Hypothalamus (tissue), 51 donors: Measurements from ENCODE around the gene CACNG3.
A peak's percentile ranks its signal among the peaks of the same experiment; 100 is the strongest.
"Not testable (repeated sequence)": the region's sequence is repeated elsewhere in the genome, so short reads cannot be mapped to it uniquely, and the experiment has no call there.

Source experiments
- DNase-seq, 51 donors: peaks; one replicate each; lab custom pipeline; 2025; lab: John Stamatoyannopoulos, UW

Gene CACNG3

GRCh38 chr16:24273508-24274182 lies 17.5 kb downstream of the CACNG3 start:
- no peak for DNase-seq

DNA sequence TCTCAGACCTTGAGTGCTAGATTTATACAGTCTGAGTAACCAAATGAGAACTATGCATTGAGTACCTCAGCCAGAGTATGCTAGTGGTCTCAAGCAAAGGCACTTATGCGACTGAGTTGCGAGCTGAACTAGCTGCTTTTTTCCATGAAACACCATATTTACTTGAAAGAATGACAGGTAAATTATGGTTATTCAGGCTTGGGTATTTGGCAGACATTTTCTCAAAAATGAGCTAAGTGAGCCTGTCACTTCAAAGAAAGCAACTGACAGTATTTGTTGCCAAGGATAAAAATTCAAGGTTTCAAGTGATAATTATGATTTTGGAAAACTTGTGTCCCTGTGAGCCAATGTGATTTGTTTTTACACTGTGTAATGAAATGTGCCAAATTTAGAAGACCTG lies 19.3 kb downstream of the CACNG3 start:
- no peak for DNase-seq

DNA sequence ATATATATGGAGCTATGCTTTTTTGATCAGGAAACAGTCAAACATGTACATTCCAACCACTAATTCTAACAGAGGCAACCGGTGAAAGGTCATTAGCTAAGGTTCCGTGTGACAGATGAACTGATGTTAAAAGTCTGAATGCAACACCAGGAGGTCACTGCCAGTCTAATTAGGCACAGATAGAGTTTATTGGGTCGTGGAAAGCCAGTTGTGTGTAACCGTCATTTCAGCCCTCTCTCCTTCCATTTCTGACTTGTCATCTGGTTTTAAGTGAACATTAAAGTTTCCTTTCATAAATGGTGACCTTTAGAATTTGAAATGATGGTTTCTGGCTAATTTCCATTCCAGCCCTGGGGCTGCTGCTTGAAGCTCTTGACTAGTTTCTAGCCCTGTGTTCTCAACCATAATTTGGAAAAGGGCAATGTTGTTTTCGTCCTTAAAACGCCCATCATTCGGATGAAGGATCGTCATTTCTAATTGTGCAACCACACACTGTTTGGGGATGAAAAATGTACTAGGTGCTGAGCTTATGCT lies 23.9 kb downstream of the CACNG3 start:
- no peak for DNase-seq

DNA sequence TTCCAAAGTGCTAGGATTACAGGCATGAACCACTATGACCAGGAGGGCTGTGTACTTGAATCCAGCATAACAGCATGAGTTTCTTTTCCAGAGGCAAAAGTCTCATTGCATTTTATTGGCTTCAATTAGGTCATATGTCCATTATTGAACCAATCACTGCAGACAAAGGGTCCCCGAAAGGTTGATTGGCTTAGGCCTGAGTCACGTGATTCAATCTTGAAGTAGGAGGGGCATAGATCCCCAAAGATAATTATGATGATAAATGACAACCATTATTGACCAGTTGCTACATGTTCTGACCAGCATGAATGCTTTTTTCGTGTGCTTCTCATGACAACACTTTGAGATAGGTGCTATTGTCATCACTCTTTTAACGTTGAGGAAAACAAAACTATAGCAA lies 25.3 kb downstream of the CACNG3 start:
- no peak for DNase-seq

- no peak for DNase-seq
These were observed 26.0 kb downstream of the CACNG3 start for GRCh38 chr16:24282141-24282540.

DNA sequence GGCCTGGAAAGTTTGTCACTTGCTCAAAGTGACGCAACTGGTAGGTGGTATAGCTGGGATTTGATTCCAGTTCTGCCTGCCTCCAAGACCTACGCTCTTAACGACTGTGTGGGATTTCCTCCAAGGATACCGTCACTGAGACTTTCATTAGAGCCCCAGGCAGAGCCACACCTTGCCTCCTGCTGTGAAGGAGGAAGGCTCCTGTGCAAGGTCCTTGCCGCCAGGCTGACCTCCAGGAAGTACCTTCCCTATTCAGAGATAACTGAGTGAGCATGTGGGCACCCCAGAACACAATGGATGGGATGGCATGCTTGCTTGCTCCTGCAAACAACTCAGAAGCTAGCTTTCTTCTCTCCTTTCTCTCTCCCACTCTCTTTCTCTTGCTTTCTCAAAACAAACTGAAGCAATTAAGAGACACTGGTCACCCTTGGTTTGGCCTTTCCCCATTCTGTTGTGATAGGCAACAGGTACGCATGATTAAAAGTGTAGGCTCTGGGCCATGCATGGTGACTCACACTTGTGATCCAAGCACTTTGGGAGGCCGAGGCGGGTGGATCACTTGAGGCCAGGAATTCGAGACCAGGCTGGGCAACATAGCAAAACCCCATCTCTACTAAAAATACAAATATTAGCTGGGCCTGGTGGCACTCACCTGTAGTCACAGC lies 30.7 kb downstream of the CACNG3 start:
- no peak for DNase-seq

- peak in 1 of 51 donors; percentile 47 for DNase-seq
These were observed 32.4 kb downstream of the CACNG3 start for GRCh38 chr16:24288516-24288915.

- no peak for DNase-seq
These were observed 33.1 kb downstream of the CACNG3 start for GRCh38 chr16:24289166-24289700.

GRCh38 chr16:24291932-24292331 lies 35.8 kb downstream of the CACNG3 start:
- no peak for DNase-seq

- no peak for DNase-seq
These were observed 38.0 kb downstream of the CACNG3 start for GRCh38 chr16:24294131-24294530.

DNA sequence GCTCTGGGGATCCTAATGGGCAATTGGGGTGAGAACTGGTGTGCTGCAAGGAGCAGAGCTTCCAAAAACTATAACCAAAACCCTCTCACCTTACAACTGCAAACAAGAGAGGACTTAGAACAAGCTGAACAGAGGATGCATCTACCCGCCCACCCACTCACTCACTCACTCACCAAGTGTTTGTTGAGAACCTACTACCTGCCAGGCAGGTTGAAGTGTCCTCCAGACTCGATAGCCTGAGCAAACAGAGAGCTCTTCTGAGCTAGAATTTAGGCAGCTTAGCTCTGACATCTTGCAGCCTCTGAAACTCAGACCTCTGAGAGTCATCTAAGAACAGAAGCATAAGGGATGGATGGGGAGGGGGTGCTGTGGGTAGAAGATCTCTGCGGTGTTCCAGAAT lies 41.2 kb downstream of the CACNG3 start:
- no peak for DNase-seq

DNA sequence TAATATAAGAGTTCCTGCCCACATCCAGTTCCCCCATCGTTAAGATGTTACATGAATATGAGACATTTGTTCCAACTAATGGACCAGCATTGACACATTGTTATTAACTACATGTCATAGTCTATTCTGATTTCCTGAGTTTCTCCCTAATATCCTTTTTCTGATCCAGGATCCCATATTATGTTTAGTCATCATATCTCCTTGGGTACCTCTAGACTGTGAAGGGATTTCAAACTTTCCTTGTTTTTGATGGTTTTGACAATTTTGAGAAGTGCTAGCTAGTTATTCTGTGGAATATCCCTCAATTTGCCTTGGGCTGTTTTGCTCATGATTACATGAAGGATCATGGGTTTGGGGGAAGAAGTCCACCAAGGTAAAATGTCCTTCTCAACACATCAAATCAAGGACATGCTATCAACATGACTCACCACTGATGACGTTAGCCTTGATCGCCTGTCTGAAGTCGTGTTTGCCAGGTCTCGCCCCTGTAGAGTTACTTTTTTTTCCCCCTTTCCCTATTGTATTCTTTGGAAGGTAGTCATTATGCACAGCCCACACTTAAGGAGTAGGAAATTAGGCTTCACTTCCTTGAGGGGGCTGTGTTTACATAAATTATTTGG lies 42.5 kb downstream of the CACNG3 start:
- no peak for DNase-seq

- DNase-seq = not testable (repeated sequence)
These were observed 44.6 kb downstream of the CACNG3 start for GRCh38 chr16:24300750-24301149.

- no peak for DNase-seq
These were observed 46.5 kb downstream of the CACNG3 start for GRCh38 chr16:24302636-24303035.

- DNase-seq = no peak
These were observed 52.1 kb downstream of the CACNG3 start for GRCh38 chr16:24308200-24308599.

GRCh38 chr16:24309258-24310142 lies 53.4 kb downstream of the CACNG3 start:
- peak in 1 of 51 donors; percentile 8 for DNase-seq

- DNase-seq = no peak
These were observed 59.2 kb downstream of the CACNG3 start for GRCh38 chr16:24315343-24315742.

DNA sequence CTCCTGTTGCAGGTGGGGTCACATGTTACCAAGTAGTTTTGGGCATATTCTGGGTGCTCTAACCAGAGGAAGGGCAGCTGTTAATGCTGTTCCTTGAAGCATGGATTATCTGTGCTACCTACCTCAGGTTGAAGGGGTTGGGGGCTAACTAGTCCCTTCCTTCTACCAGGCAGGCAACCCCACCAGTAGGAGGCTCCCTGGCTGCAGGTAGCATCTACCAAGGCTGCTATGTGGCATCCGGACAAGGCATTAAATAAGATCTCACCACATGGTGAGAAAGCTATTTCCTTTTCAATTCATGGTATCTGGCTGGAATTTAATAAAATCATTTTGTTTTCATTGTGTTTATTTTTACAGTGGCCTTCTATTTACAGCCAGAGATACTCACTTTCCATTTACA lies 62.5 kb downstream of the CACNG3 start:
- no peak for DNase-seq

DNA sequence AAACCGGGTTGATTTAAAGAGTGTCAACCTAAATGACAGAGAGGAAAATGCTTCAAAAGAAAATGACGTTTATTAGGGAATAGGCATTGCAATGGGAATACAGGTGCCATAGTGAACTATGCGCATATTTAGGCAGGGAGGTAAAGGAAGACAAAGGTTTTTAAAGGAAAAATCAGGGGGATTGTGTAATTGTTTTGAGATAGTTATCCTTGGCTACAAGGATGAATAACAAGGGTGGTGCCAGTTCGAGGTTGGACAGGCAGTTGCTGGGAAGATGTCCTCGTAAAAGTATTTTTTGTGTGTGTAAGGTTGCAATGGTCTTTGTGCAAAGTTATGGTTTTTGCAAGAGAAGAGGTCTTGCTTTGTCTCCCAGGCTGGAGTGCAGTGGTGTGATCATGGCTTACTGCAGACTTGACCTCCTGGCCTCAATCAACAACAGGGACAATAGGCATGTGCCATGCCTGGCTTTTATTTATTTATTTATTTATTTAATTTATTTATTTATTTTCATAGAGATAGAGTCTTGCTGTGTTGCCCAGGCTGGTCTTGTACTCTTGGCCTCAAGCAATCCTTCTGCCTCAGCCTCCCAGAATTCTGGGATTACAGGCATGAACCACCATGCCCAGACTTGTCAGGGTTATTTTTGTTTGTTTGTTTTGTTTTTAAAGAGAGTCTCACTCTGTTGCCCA lies 63.1 kb downstream of the CACNG3 start:
- no peak for DNase-seq

DNA sequence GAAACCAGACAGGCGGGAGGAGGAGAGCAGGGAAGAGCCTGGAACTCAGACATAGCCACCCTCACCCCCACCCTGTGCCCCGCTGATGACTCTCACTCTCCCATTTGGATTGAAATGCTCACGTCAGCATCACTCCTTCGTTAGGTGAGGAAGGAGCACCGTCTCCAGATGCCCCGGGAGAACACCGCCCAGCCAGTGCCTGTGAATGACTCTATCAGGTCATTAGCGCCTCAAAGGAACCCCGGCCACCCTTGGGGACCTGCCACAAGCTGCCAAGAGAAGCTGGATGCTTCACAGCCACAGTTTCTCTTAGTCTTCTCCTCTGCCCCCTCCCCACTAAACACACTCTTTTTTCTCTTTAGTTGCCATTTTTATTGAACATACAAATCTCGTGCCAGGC lies 66.0 kb downstream of the CACNG3 start:
- DNase-seq = no peak
